NK-92 treated with Interleukin-12 subunit alpha and Interleukin-12 subunit beta, amount 100 ng/mL, for 24 hours (cell line): ENCODE results near the gene CFAP410.
A peak's percentile ranks its signal among the peaks of the same experiment; 100 is the strongest.
"Not testable (repeated sequence)": the region's sequence is repeated elsewhere in the genome, so short reads cannot be mapped to it uniquely, and the experiment has no call there.

Experiments
- DNase-seq: peaks from one replicate; lab custom pipeline; 2025; lab: John Stamatoyannopoulos, UW

Gene CFAP410

DNA sequence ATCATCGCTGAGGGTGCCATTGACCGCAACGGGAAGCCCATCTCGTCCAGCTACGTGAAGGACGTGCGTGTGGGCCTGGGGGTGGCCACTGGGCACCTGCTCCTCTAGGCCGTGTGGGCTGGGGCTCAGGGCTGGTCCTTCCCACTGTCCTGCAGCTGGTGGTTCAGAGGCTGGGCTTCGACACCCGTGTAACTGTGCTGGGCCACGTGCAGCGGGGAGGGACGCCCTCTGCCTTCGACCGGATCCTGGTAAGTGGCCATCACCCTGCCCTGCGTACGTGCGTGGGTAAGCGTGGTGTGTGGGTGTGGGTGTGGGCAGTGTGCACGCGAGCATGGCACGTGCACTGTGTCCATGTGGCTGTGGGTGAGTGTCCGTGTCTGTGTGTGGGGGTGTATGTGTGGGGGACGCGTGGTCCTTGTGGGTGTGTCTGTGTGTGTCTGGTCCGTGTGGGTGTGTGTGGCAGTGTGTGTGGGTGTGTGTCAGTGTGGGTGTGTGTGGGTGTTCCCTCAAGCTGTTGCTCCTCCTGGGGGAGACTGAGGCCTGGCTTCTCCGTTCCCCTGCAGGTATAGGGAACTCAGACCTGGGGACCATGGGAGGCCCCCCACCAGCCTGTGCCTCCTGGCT is 22.8 kb downstream of the CFAP410 start:
- DNase-seq: no peak

- DNase-seq: no peak
These were observed 23.4 kb downstream of the CFAP410 start for GRCh38 chr21:44315691-44316203.

GRCh38 chr21:44314561-44314960 is 24.6 kb downstream of the CFAP410 start:
- DNase-seq: no peak

GRCh38 chr21:44314128-44314527 is 25.1 kb downstream of the CFAP410 start:
- DNase-seq: no peak

DNA sequence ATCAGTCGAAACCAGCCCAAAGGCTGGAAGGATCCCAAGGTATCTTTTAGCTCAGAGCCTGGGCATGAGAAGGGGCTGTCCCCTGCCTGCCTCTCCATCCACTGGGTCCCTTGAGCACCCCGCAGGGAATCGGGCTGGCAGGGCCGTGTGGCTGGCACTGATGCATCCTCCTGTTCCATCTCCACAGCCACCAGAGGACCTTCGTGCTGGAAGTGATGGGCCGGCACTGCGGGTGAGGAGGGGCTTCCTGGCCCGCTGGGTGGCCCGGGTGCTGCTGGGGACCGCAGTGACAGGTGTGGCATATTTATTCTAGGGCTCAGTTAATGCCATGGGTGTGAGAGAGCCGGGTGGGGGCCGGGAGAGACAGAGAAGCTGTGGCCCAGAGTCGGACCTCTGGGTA is 25.7 kb downstream of the CFAP410 start:
- no peak for DNase-seq

- DNase-seq: no peak
These were observed 26.5 kb downstream of the CFAP410 start for GRCh38 chr21:44312716-44313115.

DNA sequence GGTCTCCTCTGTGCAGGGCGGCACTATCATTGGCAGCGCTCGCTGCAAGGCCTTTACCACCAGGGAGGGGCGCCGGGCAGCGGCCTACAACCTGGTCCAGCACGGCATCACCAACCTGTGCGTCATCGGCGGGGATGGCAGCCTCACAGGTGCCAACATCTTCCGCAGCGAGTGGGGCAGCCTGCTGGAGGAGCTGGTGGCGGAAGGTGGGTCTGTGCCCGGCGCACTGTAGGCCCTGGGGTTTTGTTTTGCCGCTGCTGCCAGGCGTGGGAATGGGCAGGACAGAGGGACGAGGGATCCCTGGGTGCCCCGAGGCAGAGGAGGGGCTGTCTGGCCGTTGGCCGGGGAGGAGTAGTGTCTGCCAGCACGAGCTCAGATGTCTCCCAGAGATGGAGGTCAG is 27.1 kb downstream of the CFAP410 start:
- DNase-seq: no peak

GRCh38 chr21:44310628-44311507 is 28.3 kb downstream of the CFAP410 start:
- DNase-seq: no peak

DNA sequence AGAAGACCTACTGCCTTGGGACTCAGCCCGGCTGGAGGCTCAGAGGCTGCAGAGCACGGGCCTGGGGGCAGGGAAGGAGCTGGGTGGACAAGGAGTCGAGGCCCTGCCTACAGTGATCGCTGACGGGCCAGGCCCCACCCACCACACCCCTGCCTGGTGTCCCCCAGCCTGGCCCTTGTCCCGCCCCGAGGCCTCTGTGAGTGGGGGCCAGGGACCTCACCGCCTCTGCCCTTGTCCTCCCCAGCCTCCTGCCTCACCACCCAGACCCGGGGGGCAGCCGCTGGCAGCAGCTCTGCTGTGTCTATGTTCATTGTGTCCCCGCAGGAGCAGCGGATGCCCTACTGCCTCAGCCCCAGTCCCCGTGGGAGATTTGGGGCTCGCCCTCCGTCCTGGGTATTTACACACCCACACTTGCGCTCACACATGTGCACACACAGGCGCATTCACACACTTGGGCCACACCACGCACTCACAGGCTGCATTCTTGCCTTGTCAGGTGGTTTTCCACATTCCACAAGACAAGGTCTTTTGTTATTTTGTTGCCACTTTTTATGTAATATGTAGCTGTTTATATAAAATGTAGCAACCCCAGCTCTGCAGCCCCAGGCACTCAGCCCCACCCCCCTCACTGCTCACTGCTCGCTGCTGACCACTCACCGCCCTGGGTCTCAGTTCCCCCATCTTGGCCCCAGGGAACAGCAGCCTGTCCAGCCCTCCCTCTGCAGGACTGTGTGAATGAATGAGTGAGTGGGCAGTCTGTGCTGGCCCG is 32.1 kb downstream of the CFAP410 start:
- DNase-seq: no peak

GRCh38 chr21:44305691-44306090 is 33.5 kb downstream of the CFAP410 start:
- DNase-seq: no peak

- DNase-seq: no peak
These were observed 34.3 kb downstream of the CFAP410 start for GRCh38 chr21:44304877-44305293.

GRCh38 chr21:44304011-44304616 is 35.1 kb downstream of the CFAP410 start:
- DNase-seq: no peak

GRCh38 chr21:44303490-44303981 is 35.7 kb downstream of the CFAP410 start:
- no peak for DNase-seq

DNA sequence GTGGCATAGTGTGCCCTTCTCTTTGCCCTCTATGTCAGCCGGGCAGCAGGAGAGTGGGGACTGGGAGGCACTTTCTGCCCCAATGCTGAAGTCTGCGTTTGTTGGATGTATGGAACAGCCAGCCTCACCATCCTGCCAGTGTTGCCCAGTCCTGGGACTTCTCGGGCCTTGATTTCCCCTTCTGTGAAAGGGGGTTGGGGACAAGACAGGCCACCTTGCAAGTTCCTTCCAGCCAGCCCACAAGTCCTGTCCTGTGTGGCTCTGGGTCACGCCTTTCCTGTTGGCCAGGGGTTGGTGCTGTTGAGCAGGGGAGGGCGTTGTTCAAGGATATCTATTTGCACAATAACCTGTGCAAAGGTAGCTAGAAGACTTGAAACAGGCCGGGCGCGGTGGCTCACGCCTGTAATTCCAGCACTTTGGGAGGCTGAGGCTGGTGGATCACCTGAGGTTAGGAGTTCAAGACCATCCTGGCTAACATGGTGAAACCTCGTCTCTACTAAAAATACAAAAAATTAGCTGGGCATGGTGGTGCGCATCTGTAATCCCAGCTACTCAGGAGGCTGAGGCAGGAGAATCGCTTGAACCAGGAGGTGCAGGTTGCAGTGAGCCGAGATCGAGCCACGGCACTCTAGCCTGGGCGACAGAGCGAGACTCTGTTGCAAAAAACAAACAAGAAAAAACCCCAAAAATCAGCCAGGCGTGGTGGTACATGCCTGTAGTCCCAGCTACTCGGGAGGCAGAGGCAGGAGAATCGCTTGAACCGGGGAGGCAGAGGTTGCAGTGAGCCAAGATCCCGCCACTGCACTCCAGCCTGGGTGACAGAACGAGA is 36.4 kb downstream of the CFAP410 start:
- not testable (repeated sequence) for DNase-seq

DNA sequence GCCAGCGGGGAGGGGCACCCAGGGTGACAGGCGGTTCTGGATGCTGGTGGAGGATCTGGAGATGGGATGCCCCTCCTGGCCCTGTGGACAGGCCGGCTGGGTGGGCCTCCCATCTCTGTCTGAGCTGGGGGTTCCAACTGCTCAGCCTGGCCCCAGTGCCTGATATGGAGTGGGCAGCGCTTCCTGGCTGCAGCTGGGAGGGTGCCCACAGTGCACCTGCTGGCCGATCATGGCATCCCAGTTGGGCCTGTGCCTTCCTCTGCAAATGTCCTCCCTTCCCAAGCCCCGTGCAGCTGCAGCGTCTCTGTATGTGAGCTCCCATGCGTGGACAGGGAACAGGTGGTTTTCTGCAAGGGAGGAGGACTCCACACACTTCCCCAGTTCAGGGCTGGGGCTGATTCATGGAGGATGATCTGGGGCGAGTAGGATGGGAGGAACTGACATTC is 37.2 kb downstream of the CFAP410 start:
- no peak for DNase-seq

DNA sequence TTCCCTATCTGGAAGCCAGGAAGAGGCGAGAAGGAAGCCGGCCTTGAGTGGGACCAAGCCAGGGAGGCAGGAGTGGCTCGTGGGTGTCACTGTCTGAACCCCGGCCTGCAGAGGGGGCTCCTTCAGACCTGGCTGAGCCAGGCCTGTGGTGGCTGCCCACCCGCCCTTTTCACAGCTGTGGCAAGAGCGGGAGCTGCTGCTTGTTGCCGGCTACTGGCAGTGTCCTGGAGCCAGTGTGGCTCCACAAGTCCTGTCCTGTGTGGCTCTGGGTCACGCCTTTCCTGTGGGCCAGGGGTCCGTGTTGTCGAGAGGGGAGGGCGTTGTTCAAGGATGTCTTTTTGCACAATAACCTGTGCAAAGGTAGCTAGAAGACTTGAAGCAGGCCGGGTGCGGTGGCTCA is 38.0 kb downstream of the CFAP410 start:
- DNase-seq: no peak

- peak; percentile 45 for DNase-seq
These were observed 38.8 kb downstream of the CFAP410 start for GRCh38 chr21:44300262-44300959.

DNA sequence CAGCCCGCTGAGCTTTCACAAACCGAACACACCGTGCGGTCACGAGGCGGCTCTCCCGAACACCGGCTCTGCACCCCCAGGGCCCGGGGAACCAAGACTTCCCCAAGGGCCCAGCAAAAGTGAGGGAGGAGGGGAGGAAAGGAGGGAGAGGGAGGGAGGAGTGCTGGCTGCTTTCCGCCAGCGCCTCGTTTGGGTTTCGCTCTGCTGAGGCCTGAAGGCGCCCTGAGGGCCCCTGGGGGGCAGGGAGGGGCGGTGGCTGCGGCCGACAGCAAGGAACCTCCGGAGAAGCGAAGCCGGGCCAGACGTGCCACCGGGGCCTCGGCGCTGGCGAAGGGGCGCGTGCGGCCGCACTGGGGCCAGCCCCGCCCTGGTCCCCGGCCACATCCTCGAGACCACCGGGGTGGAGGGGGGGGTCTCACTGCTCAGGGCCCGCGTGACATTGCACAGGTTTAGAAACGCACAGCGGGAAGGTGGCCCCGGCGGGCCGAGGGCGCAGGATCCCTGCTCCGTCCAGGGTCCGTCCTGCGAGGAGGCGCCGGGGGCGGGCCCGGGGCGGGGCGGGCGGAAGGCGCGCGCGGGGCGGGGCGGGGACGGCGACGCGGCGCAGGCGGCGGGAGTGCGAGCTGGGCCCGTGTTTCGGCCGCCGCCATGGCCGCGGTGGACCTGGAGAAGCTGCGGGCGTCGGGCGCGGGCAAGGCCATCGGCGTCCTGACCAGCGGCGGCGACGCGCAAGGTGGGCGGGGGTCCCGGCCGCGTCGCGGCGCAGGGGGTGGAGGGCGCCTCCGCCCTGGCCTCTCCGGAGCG is 39.5 kb downstream of the CFAP410 start, which contains the start of gene PFKL:
Gene PFKL (plus strand): TSS at position 596 of the 804 bp plus-strand sequence. CDS start 53 bp downstream, at position 649.
- peak; percentile 40 for DNase-seq

- no peak for DNase-seq
These were observed 40.1 kb downstream of the CFAP410 start for GRCh38 chr21:44299085-44299457.
